ENCODE measurements around the gene JPH4.
"Not testable (repeated sequence)": the region's sequence is repeated elsewhere in the genome, so short reads cannot be mapped to it uniquely, and the experiment has no call there.

The JPH4 gene

DNA sequence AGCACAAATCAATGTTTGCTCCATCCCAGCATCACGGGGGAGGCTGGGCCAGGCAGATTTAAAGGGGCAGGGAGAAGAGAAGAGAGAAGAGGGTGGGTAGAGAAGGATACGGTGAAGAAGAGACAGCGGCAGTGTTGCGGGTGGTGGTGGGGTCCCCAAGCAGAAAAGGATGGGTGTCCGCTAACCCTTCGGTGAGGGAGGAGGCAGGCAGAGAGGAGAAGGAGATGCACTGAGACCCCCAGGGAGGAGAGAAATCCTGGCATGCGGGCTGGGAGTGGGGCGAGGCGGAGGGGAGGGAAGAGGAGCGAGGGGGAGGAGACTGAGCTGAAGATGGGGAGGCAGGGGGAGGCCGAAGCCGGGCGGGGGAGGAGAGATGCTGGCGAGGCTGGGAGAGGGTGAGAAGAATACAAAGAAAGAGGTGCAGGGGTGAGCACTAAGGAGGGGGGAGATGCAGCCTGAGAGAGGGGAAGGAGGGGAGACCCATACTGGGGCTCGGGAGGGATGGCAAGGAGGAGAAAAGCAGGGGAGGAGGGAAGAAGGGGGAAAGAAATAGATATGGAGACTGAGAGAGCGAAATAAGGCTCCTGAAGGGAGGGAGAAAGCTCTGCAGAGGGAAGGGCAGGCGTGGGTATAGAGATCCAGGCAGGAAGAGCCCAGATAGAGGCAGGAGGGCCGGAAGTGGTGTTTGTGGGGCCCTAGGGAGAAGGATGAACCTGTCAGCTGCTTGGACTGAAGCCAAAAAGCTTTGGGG lies at the start of gene JPH4:
TSS of gene JPH4 (minus strand) at position 231 of the 751 bp plus-strand sequence. CDS start 1,337 bp downstream, outside the sequence.
- DNase-seq: no peak

- no peak for DNase-seq
Measured at GRCh38 chr14:23627961-23628360, 49.4 kb upstream of the JPH4 start.

GRCh38 chr14:23626946-23627345 lies 48.4 kb upstream of the JPH4 start:
- no peak for DNase-seq

DNA sequence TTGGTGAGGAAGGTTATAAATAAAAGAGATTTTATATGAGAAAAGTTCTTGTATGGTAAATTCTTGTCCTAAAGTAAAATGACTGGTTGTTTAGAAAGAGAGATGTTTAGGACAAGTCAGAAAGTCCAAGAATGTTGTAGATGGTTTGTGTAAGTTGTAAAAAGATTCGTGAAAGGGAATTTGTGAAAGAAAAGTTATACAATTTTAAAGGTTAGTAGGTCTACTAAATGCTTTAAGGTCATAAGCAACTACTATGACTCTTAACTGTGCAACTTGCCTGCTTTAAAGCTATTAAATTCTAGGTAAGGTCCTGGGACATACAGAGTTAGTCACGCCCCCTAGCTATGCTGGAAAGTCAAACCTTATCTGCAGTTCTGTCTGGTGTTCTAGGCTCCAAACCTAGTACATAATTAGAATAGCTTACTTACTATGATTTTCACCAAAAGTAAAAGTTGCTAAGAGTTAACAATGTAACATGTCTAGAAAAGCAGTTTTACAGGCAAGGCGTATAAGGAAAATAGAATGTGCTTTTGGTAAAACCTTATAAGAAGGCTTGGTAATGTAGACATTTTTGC lies 46.3 kb upstream of the JPH4 start:
- DNase-seq: no peak

DNA sequence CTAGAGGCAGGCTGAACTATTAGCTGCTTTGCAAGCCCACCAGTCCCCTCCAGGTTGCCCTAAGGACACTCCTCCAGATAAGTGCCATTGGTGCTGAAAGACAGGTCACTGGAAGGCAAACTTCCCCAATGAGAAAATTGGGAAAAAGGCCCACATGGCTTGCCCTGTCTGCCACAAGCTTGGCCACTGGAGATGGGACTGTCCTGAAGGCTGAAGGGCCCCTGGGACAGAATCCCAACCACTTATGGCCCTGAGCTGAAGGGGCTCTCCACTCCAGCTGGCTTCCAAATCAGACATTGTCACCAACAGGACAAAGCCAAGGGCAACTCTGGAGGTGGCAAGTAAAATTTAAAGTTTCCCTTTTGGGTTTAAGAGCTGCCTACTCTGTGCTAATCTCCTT lies 45.4 kb upstream of the JPH4 start:
- DNase-seq: no peak

GRCh38 chr14:23622990-23623389 lies 44.4 kb upstream of the JPH4 start:
- no peak for DNase-seq

DNA sequence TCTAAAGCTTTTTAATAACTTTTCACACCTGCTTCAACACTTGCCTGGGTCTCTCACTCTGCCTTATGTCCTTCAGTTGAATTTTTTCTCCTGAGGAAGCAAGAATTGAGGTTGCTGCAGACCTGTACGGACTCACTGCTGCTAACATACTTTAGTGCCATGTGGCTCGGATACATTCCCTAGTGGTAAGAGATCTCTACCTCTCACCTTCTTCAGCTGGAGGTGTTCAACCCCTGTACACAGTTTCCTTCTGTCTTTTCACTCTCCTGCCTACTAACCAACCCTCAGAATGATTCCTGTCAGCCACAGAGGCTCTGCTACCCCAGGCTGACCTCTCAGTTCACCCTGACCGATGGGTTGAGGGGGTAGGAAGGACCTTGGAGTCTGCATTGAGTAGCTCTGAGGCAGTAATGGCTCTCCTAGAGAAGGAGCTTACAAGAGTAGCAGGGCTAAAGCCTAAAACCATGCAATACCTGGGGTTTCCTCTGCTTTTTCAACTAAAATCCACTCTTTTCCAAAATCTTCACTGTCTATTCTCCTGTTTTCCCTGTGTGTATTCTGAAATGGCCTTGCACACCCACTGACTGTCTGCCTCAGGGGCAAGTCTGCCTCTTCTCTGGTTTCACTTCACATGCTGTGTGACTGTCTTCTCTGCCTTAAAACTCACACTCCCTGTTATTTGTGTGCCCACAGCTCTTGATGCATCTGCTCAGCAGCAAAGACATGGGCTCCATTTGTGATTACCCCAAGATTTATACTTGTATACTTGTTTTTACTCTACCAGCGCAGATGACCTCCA lies 43.5 kb upstream of the JPH4 start:
- no peak for DNase-seq

GRCh38 chr14:23621204-23621931 lies 42.8 kb upstream of the JPH4 start:
- no peak for DNase-seq

DNA sequence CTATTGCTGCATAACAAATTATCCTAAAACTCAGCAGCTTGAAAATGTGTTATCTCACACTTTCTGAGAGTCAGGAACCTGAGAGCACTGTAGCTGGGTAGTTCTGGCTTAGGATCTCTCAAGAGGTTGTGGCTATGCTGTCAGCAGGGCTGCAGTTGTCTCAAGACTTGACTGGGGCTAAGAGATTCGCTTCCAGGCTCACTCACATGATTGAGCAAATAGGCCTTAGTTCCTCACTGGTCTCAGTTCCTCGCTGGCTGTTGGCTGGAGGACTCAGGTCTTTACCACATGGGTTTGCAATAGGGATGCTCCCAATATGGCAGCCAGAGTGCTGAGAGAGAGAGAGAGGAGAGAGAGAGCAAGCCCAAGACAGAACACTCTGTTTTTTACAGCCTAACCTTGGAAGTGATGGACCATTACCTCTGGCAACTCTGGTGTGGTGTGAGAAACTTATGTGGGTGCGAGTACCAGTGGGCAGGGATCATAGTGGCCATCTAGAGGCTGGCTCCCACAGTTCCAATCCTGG lies 41.6 kb upstream of the JPH4 start:
- DNase-seq: no peak

- DNase-seq: no peak
Measured at GRCh38 chr14:23618415-23618988, 39.9 kb upstream of the JPH4 start.

GRCh38 chr14:23617539-23617938 lies 38.9 kb upstream of the JPH4 start:
- DNase-seq: no peak

GRCh38 chr14:23615856-23616255 lies 37.3 kb upstream of the JPH4 start:
- no peak for DNase-seq

DNA sequence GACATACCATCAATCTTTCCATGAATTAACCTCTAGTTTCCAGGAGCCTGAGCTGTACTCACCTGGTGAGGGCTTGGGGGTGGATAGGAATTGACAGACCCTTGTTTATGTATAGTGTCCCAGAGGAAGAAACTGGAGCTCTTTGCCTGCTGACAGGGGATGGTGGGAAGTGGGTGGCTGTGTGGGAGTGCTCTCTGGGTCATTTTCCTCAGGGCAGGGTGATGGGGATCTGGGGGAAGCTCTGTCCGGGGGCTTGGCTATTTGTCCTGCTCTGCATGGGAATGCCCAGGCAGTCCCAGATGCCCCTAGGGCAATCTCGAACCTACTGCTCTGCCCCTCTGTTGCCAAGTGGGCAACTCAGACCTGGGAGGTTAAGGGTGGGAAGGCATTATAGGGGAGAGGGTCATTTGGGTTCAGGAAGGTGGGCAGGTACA lies 35.8 kb upstream of the JPH4 start:
- DNase-seq: no peak

DNA sequence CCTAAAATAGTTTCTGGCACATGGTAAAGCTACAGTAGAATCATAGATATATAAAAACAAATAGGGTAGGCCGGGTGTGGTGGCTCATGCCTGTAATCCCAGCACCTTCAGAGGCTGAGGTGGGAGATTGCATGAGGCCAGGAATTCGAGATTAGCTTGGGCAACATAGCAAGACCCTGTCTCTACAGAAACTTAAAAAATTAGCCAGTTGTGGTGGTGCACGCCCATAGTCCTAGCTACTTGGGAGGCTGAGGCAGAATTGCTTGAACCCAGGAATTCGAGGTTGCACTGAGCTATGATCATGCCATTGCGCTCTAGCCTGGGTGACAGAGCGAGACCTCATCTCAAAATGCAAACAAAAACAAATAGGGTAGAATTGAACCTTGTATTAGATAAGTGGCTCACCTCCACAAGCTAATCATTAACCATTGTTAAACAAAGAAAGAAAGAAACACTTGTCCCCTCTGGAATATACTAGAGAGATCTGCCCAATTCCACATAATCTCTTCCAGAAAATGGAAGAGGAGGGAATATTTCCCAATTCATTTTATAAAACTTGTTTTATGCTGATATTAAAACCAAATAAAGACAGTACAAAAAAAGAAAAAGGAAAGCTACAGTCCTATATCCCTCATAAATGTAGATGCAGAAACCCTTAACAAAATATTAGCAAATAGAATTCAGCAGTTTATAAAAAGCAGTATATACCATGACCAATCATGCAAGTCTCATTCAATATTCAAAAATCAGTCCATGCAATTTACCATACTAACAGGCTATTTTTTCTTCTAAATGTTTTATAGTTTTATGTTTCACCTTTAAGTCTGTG lies 34.9 kb upstream of the JPH4 start:
- no peak for DNase-seq

DNA sequence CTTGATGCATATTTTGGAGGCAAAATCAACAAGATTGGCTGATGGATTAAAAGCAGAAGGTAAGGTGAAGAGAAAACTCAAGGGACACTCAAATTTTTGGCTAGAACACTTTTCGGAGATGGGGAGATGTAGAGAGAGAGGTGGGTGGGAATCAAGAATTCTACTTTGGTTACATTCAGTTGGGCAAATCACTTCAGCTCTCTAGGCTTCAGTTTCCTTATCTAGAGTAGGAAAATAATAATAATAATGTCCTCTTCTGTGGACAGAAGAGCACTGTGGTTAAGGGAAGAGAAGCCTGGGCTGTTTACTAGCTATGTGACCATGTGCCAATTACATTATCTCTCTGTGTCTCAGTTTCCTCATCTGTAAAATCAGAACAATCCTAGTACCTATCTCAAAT lies 34.2 kb upstream of the JPH4 start:
- DNase-seq: no peak

- DNase-seq: no peak
Measured at GRCh38 chr14:23612354-23612732, 33.8 kb upstream of the JPH4 start.

GRCh38 chr14:23610815-23611289 lies 32.3 kb upstream of the JPH4 start:
- no peak for DNase-seq

- DNase-seq: peak; percentile 9
Measured at GRCh38 chr14:23610090-23610814, 31.7 kb upstream of the JPH4 start.

GRCh38 chr14:23609411-23610089 lies 31.0 kb upstream of the JPH4 start:
- DNase-seq: not testable (repeated sequence)

DNA sequence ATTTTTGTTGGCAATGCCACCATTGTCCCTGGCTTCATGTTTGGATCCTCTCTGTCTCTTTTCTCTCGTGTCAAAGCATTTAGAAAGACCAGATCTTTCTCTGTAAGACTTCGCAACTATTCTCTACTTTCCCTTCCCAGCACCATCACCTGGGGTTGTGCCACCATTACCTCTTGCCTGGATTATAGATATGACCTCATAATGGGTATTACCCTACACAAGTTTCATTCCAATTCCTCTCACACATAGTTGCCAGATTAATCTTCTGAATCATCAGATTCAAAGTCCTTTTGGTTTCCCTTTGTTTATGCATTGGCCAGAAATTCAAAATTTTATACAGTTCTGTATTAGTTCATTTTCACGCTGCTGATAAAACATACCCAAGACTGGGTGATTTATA lies 30.4 kb upstream of the JPH4 start:
- no peak for DNase-seq

All from activated gamma-delta T cell treated with Interleukin-2 at 50 U/mL for 16 hours (primary cell).